Measurements from ENCODE around the gene SLC25A47. TPM values are rescaled to one million over a fixed set of nuclear protein-coding genes. Genes with fewer than 3 reads are reported as not detected.

SLC25A47 gene
- total and polyA plus RNA-seq, 2 donors (not counting 1 experiment from before 2014, with no cell fraction given), result under 0.01 TPM; not detected in 1

DNA sequence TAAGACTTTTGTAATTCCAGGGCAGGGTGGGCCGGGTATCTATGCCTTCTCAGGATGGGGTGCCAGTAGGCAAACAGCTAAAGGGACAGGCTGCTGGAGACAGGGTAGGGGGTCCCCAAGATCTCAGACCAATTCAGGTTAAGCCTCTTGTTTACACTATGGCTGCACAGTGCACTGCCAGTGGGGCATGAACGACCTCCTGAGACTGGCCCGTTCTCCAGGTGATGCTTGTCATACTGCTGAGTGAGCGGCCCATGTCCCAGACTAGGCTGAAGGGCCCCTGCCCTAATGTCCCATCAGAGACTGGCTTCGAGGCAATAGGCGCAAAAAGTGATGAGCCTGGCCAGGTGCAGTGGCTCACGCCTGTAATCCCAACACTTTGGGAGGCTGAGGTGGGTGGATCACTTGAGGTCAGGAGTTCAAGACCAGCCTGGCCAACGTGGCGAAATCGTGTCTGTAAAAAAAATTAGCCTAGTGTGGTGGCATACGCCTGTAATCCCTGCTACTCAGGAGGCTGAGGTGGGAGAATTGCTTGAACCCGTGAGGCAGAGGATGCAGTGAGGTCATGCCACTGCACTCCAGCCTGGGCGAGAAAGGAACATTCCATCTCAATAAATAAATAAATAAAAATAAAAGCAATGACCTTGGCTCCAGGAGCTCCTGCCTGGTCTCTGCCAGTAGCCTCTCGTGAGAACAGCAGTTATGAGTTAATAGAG lies 29.5 kb upstream of the SLC25A47 start:
- no peak overlapping the region for H3K9ac ChIP-seq (ENCODE audit: insufficient read depth, low read length)
- H3K27me3 ChIP-seq (ENCODE audit: control insufficient read depth, insufficient read depth, low read length), result no peaks in the 10 kb centered on the region
- no peaks in the 10 kb centered on the region for H4K20me1 ChIP-seq (ENCODE audit: control insufficient read depth, extremely low read depth, insufficient read depth, low read length)
- no peak for DNase-seq (ENCODE audit: low read depth in 2 of 2)
- H3K36me3 ChIP-seq (ENCODE audit: control insufficient read depth, insufficient read depth, low read length), result peaks cover 9% of the 10 kb centered on the region
- H3K27ac ChIP-seq (ENCODE audit: insufficient read depth, low read length), result no peak overlapping the region
- H3K9me3 ChIP-seq (ENCODE audit: control insufficient read depth, insufficient read depth, low read depth, low read length), result no peaks in the 10 kb centered on the region
- no peak for TF ChIP-seq CTCF (conservative IDR thresholded peaks at IDR 0.05 in 1 of 2, IDR thresholded peaks at IDR 0.05 in 1 of 2; ENCODE audit: low read depth in 1 of 2, low read length in 2 of 2)
- no peak for TF ChIP-seq EZH2 (IDR thresholded peaks at IDR 0.05; ENCODE audit: low read length, missing control alignments)
- no peak overlapping the region for H3K4me3 ChIP-seq (replicated peaks in 1 of 4; ENCODE audit: control extremely low read depth in 1 of 4, insufficient read depth in 1 of 4, low read depth in 3 of 4, low read length in 4 of 4)
- H3K79me2 ChIP-seq (ENCODE audit: control insufficient read depth, insufficient read depth, low read length), result no peaks in the 10 kb centered on the region
- no peak overlapping the region for H2AFZ ChIP-seq (ENCODE audit: low read length)
- peaks cover 6% of the 10 kb centered on the region for H3K4me1 ChIP-seq (ENCODE audit: control insufficient read depth, extremely low read depth, insufficient read depth, low read length)
- H3K4me2 ChIP-seq (ENCODE audit: extremely low read depth, insufficient read depth, low read length), result no peak overlapping the region

- no peak for DNase-seq (ENCODE audit: low read depth in 2 of 2)
- Histone ChIP-seq H2AFZ (ENCODE audit: low read length) (no peak overlapping the region), H3K36me3 (ENCODE audit: control insufficient read depth, insufficient read depth, low read length) (peaks cover 9% of the 10 kb centered on the region)
Observed at GRCh38 chr14:100294213-100294962, 28.8 kb upstream of the SLC25A47 start.

More at GRCh38 chr14:100294213-100294962, 28.8 kb upstream of the SLC25A47 start:
- Histone ChIP-seq H3K27ac (ENCODE audit: insufficient read depth, low read length) (no peak overlapping the region), H3K27me3 (ENCODE audit: control insufficient read depth, insufficient read depth, low read length) (no peaks in the 10 kb centered on the region), H3K9me3 (ENCODE audit: control insufficient read depth, insufficient read depth, low read depth, low read length) (no peaks in the 10 kb centered on the region), H3K9ac (ENCODE audit: insufficient read depth, low read length) (no peak overlapping the region), H4K20me1 (ENCODE audit: control insufficient read depth, extremely low read depth, insufficient read depth, low read length) (no peaks in the 10 kb centered on the region), H3K4me1 (ENCODE audit: control insufficient read depth, extremely low read depth, insufficient read depth, low read length) (peaks cover 6% of the 10 kb centered on the region), H3K79me2 (ENCODE audit: control insufficient read depth, insufficient read depth, low read length) (no peaks in the 10 kb centered on the region), H3K4me2 (ENCODE audit: extremely low read depth, insufficient read depth, low read length) (no peak overlapping the region), H3K4me3 (replicated peaks in 1 of 4; ENCODE audit: control extremely low read depth in 1 of 4, insufficient read depth in 1 of 4, low read depth in 3 of 4, low read length in 4 of 4) (no peak overlapping the region)
- TF ChIP-seq CTCF (conservative IDR thresholded peaks at IDR 0.05 in 1 of 2, IDR thresholded peaks at IDR 0.05 in 1 of 2; ENCODE audit: low read depth in 1 of 2, low read length in 2 of 2) (no peak), EZH2 (IDR thresholded peaks at IDR 0.05; ENCODE audit: low read length, missing control alignments) (no peak)
